OCI-LY1 (cell line): ENCODE measurements around the gene ZBTB21.
A peak's percentile ranks its signal among the peaks of the same experiment; 100 is the strongest.

Source experiments
- H2AFZ ChIP-seq: fragments of 200-600 bp; sonication (generic), shearing (Covaris generic); 2 replicates; pipeline ENCODE4 v1.6.0; 2014; ENCODE audit warnings: antibody characterized with exemption, mild to moderate bottlenecking, low read length
- H3F3A ChIP-seq: fragments of 200-600 bp; sonication (generic), shearing (Covaris generic); 2 replicates; pipeline ENCODE4 v1.6.0; 2014; ENCODE audit warnings: mild to moderate bottlenecking, antibody characterized with exemption, low read length, moderate library complexity; ENCODE audit not compliant: insufficient read depth
- H3K27ac ChIP-seq: fragments of 200-600 bp; sonication (generic); 2 replicates; pipeline ENCODE4 v1.5.1; 2014; ENCODE audit warnings: low read length, mixed run types, mild to moderate bottlenecking, low read depth; ENCODE audit not compliant: poor library complexity, severe bottlenecking
- H3K27me3 ChIP-seq: fragments of 200-600 bp; sonication (generic); 2 replicates; pipeline ENCODE4 v1.6.0; 2014; ENCODE audit warnings: antibody characterized with exemption, mild to moderate bottlenecking, low read length, moderate library complexity; ENCODE audit not compliant: insufficient read depth
- H3K36me3 ChIP-seq: fragments of 200-600 bp; sonication (generic); 2 replicates; pipeline ENCODE4 v1.6.1; 2014; ENCODE audit warnings: mild to moderate bottlenecking, antibody characterized with exemption, low read length, moderate library complexity, mixed read lengths; ENCODE audit not compliant: insufficient read depth
- H3K4me1 ChIP-seq: fragments of 200-600 bp; sonication (generic); 2 replicates; pipeline ENCODE4 v1.5.1; 2014; ENCODE audit warnings: mild to moderate bottlenecking, low read length, moderate library complexity; ENCODE audit not compliant: insufficient read depth, severe bottlenecking
- H3K4me2 ChIP-seq: fragments of 200-600 bp; sonication (generic), shearing (Covaris generic); 2 replicates; pipeline ENCODE4 v1.6.1; 2014; ENCODE audit warnings: low read length
- H3K4me3 ChIP-seq: fragments of 200-600 bp; sonication (generic); 2 replicates; pipeline ENCODE4 v1.5.1; 2014; ENCODE audit warnings: low read length, low read depth, mild to moderate bottlenecking, mixed read lengths; ENCODE audit not compliant: poor library complexity, severe bottlenecking
- H3K79me2 ChIP-seq: fragments of 200-600 bp; shearing (Covaris generic); 2 replicates; pipeline ENCODE4 v1.6.1; 2016; ENCODE audit warnings: mixed run types, low read length, mixed read lengths; ENCODE audit not compliant: insufficient read depth
- H3K9ac ChIP-seq: fragments of 200-600 bp; sonication (generic), shearing (Covaris generic); 2 replicates; pipeline ENCODE4 v1.6.1; 2014; ENCODE audit warnings: mild to moderate bottlenecking, low read length, mixed read lengths
- H3K9me2 ChIP-seq: fragments of 200-600 bp; sonication (generic), shearing (Covaris generic); 2 replicates; pipeline ENCODE4 v1.6.1; 2014; ENCODE audit warnings: low read depth, mild to moderate bottlenecking, low read length, mixed read lengths
- H3K9me3 ChIP-seq: fragments of 200-600 bp; shearing (Covaris generic); 2 replicates; pipeline ENCODE4 v1.6.1; 2014; ENCODE audit warnings: low read length, mixed read lengths
- H4K20me1 ChIP-seq: fragments of 200-600 bp; sonication (generic), shearing (Covaris generic); 2 replicates; pipeline ENCODE4 v1.6.0; 2016; ENCODE audit warnings: mild to moderate bottlenecking, low read length; ENCODE audit not compliant: insufficient read depth
- EZH2 ChIP-seq: fragments of 200-600 bp; sonication (generic), shearing (Covaris generic); IDR thresholded peaks from 2 replicates; pipeline ENCODE4 v1.8.0; 2017; ENCODE audit warnings: borderline replicate concordance, mixed run types, mild to moderate bottlenecking, antibody characterized with exemption, low read length, moderate library complexity, mixed read lengths
- TF ChIP-seq, protein P1 (sequence below): fragments of 200-600 bp; sonication (generic), shearing (Covaris generic); IDR thresholded peaks from 2 replicates; pipeline ENCODE4 v1.5.1; 2017; ENCODE audit warnings: mild to moderate bottlenecking, antibody characterized with exemption, low read length, moderate library complexity, mixed read lengths

The ZBTB21 gene

GRCh38 chr21:42032266-42032665, 22.1 kb upstream of the ZBTB21 start:
- H3K36me3 ChIP-seq = no peaks in the 10 kb centered on the region
- H3K4me2 ChIP-seq = peak overlapping the region; percentile 22; the same call in 1 of the 2 replicates
- H3K4me1 ChIP-seq = peaks cover 62% of the 10 kb centered on the region
- no peaks in the 10 kb centered on the region for H3K9me3 ChIP-seq
- no peak overlapping the region for H2AFZ ChIP-seq
- TF ChIP-seq, protein P1, sequence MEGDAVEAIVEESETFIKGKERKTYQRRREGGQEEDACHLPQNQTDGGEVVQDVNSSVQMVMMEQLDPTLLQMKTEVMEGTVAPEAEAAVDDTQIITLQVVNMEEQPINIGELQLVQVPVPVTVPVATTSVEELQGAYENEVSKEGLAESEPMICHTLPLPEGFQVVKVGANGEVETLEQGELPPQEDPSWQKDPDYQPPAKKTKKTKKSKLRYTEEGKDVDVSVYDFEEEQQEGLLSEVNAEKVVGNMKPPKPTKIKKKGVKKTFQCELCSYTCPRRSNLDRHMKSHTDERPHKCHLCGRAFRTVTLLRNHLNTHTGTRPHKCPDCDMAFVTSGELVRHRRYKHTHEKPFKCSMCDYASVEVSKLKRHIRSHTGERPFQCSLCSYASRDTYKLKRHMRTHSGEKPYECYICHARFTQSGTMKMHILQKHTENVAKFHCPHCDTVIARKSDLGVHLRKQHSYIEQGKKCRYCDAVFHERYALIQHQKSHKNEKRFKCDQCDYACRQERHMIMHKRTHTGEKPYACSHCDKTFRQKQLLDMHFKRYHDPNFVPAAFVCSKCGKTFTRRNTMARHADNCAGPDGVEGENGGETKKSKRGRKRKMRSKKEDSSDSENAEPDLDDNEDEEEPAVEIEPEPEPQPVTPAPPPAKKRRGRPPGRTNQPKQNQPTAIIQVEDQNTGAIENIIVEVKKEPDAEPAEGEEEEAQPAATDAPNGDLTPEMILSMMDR = no peak
- TF ChIP-seq EZH2 = no peak
- no peaks in the 10 kb centered on the region; the same call in 1 of the 2 replicates for H3F3A ChIP-seq
- no peaks in the 10 kb centered on the region for H3K27me3 ChIP-seq
- H3K9me2 ChIP-seq = no peaks in the 10 kb centered on the region
- H3K4me3 ChIP-seq = no peak overlapping the region
- peak overlapping the region; percentile 99 for H3K27ac ChIP-seq
- peak overlapping the region; percentile 35; the same call in 1 of the 2 replicates for H3K9ac ChIP-seq
- no peaks in the 10 kb centered on the region for H3K79me2 ChIP-seq
- H4K20me1 ChIP-seq = no peaks in the 10 kb centered on the region

DNA sequence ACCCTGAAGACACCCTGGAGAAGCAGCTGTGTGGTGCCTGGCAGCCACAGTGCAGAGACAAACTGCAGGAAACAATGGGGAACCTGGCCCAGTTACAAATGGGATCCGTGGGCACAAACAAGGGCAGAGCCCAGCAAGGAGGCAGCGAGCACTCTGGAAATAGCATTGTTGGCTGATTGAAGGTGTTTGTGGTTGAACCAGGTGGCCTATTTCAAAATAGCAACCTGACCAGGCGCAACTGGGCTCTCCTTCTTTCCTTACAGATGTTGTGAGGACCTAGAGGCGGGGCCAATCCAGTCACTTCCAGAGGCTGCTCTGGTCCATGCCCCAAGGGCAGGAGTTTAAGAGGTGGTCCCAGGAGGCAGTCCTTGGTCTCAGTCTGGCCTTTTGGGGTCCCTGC, 21.7 kb upstream of the ZBTB21 start:
- no peaks in the 10 kb centered on the region; the same call in 1 of the 2 replicates for H3F3A ChIP-seq

GRCh38 chr21:42031241-42031640, 21.1 kb upstream of the ZBTB21 start:
- no peaks in the 10 kb centered on the region for H3K9me2 ChIP-seq
- H3K4me1 ChIP-seq = peaks cover 67% of the 10 kb centered on the region
- peak overlapping the region; percentile 99 for H3K27ac ChIP-seq
- no peak overlapping the region for H2AFZ ChIP-seq
- H3K9me3 ChIP-seq = no peaks in the 10 kb centered on the region
- no peak overlapping the region for H3K4me3 ChIP-seq
- no peaks in the 10 kb centered on the region for H3K79me2 ChIP-seq
- no peaks in the 10 kb centered on the region for H3K27me3 ChIP-seq
- TF ChIP-seq EZH2 = no peak
- TF ChIP-seq, protein P1 = no peak
- no peaks in the 10 kb centered on the region for H4K20me1 ChIP-seq
- peak overlapping the region; percentile 35; the same call in 1 of the 2 replicates for H3K9ac ChIP-seq
- H3K36me3 ChIP-seq = no peaks in the 10 kb centered on the region
- H3K4me2 ChIP-seq = peak overlapping the region; percentile 22; the same call in 1 of the 2 replicates
- H3F3A ChIP-seq = no peaks in the 10 kb centered on the region; the same call in 1 of the 2 replicates

More for the DNA sequence above, 21.7 kb upstream of the ZBTB21 start:
- H3K9me2 ChIP-seq = no peaks in the 10 kb centered on the region
- no peaks in the 10 kb centered on the region for H3K27me3 ChIP-seq
- H3K4me2 ChIP-seq = peak overlapping the region; percentile 22; the same call in 1 of the 2 replicates
- H3K36me3 ChIP-seq = no peaks in the 10 kb centered on the region
- H3K9me3 ChIP-seq = no peaks in the 10 kb centered on the region
- H3K27ac ChIP-seq = peak overlapping the region; percentile 99
- H4K20me1 ChIP-seq = no peaks in the 10 kb centered on the region
- H3K9ac ChIP-seq = peak overlapping the region; percentile 35; the same call in 1 of the 2 replicates
- TF ChIP-seq, protein P1 = no peak
- TF ChIP-seq EZH2 = no peak
- H2AFZ ChIP-seq = no peak overlapping the region
- no peak overlapping the region for H3K4me3 ChIP-seq
- H3K79me2 ChIP-seq = no peaks in the 10 kb centered on the region
- H3K4me1 ChIP-seq = peaks cover 65% of the 10 kb centered on the region
